GM12878 (cell line): ENCODE data around the gene RBBP8NL. TPM values are rescaled to one million over a fixed set of nuclear protein-coding genes. Genes with fewer than 3 reads are reported as not detected.

ENCODE experiments used
- ATAC-seq: fragments of 200-7000 bp; cut with Tn5 transposase; 3 replicates; pipeline ENCODE4 v1.9.1; 2020; ENCODE audit warnings: mild to moderate bottlenecking, moderate library complexity
- BruUV-seq: library from RNA; stranded (reverse); fragments of 400-500 nt; replicated peaks from 2 replicates; lab custom pipeline; 2021; lab: Mats Ljungman, UMichigan
- CTCF ChIA-PET: fragments of 300-600 bp; sonication (Branson Sonifier 250); formaldehyde crosslinking; extraction: SDS; loops from one replicate; lab custom pipeline; 2021; ENCODE audit warnings: inconsistent platforms; lab: Yijun Ruan, JAX
- POLR2A ChIA-PET: fragments of 350-600 bp; formaldehyde crosslinking; extraction: SDS; loops from one replicate; lab custom pipeline; 2021; ENCODE audit warnings: inconsistent platforms; lab: Charles Lee
- RAD21 ChIA-PET: fragments of 300-600 bp; sonication (Branson Sonifier 250); formaldehyde crosslinking; loops from one replicate; lab custom pipeline; 2023; ENCODE audit warnings: antibody characterized with exemption; ENCODE audit not compliant: unreplicated experiment; lab: Charles Lee
- SMC1A ChIA-PET: fragments of 300-600 bp; sonication (Branson Sonifier 250); formaldehyde crosslinking; loops from one replicate; lab custom pipeline; 2023; ENCODE audit not compliant: unreplicated experiment, uncharacterized antibody; lab: Charles Lee
- DNase-seq: peaks from one replicate; pipeline ENCODE4 v3.0.0-alpha.2; 2011; ENCODE audit warnings: low read depth, low spot score
- FAIRE-seq: peaks from 3 replicates; lab custom pipeline; 2011; peaks lifted over from hg19 to GRCh38; lab: Jason Lieb, UNC
- H2AFZ ChIP-seq: 2 replicates; pipeline ENCODE4 v1.6.0; 2011; ENCODE audit warnings: low read depth, low read length, control low read depth; ENCODE audit not compliant: control insufficient read depth
- H3K27ac ChIP-seq: 2 replicates; pipeline ENCODE4 v1.5.1; 2011; ENCODE audit warnings: control low read depth; ENCODE audit not compliant: control insufficient read depth, insufficient read depth
- H3K27me3 ChIP-seq, 2 experiments: replicated peaks in 1 of 2; 2 replicates each; pipeline versions ENCODE4 v1.6.0 to v1.6.1; 2011; ENCODE audit warnings: low read length in 1 of 2; ENCODE audit not compliant: control insufficient read depth in 2 of 2, insufficient read depth in 2 of 2
- H3K36me3 ChIP-seq, 2 experiments: 2 replicates each; pipeline ENCODE4 v1.5.1; 2011; ENCODE audit warnings: low read length in 1 of 2; ENCODE audit not compliant: control insufficient read depth in 2 of 2, insufficient read depth in 2 of 2
- H3K4me1 ChIP-seq: 2 replicates; pipeline ENCODE4 v1.6.1; 2011; ENCODE audit warnings: mild to moderate bottlenecking, low read length, moderate library complexity, mixed read lengths; ENCODE audit not compliant: control insufficient read depth, insufficient read depth
- H3K4me2 ChIP-seq: 2 replicates; pipeline ENCODE4 v1.6.0; 2011; ENCODE audit warnings: control low read depth; ENCODE audit not compliant: control insufficient read depth, insufficient read depth
- H3K4me3 ChIP-seq: fragments of 200-600 bp; sonication (generic); 2 replicates; pipeline ENCODE4 v1.5.1; 2016
- H3K79me2 ChIP-seq: 2 replicates; pipeline ENCODE4 v1.6.0; 2011; ENCODE audit warnings: low read length; ENCODE audit not compliant: control insufficient read depth, insufficient read depth
- H3K9ac ChIP-seq: 2 replicates; pipeline ENCODE4 v1.8.0; 2011; ENCODE audit warnings: low read length, control low read depth, mixed read lengths; ENCODE audit not compliant: control insufficient read depth, insufficient read depth
- H3K9me3 ChIP-seq: replicated peaks from 3 replicates; pipeline ENCODE4 v1.5.1; 2011; ENCODE audit warnings: mild to moderate bottlenecking, low read length; ENCODE audit not compliant: control insufficient read depth, insufficient read depth
- H4K20me1 ChIP-seq: 2 replicates; pipeline ENCODE4 v1.6.0; 2011; ENCODE audit not compliant: control insufficient read depth, insufficient read depth
- EED ChIP-seq: sonication (generic); IDR thresholded peaks from 2 replicates; pipeline ENCODE4 v1.6.1; 2016; ENCODE audit warnings: antibody characterized with exemption, low read depth
- HDGF ChIP-seq: fragments of 450-650 bp; IDR thresholded peaks from 2 replicates; pipeline ENCODE4 v1.6.1; 2016; ENCODE audit warnings: antibody characterized with exemption
- PML ChIP-seq: IDR thresholded peaks from 2 replicates; pipeline ENCODE4 v1.6.1; 2012; ENCODE audit warnings: low read length, inconsistent platforms
- PRDM15 ChIP-seq: fragments of 450-650 bp; formaldehyde crosslinking; IDR thresholded peaks from 2 replicates; pipeline ENCODE4 v1.4.0; 2020; ENCODE audit warnings: mild to moderate bottlenecking, moderate library complexity
- RUNX3 ChIP-seq: IDR thresholded peaks from 2 replicates; pipeline ENCODE4 v1.6.1; 2012; ENCODE audit warnings: low read length, inconsistent platforms
- SREBF1 ChIP-seq: IDR thresholded peaks from 2 replicates; pipeline ENCODE4 v1.6.1; 2012; ENCODE audit warnings: mild to moderate bottlenecking, low read length
- SUZ12 ChIP-seq: fragments of 200-600 bp; sonication (generic); IDR thresholded peaks from one replicate; pipeline ENCODE4 v1.6.1; 2018; ENCODE audit warnings: antibody characterized with exemption, mild to moderate bottlenecking; ENCODE audit not compliant: unreplicated experiment
- WRNIP1 ChIP-seq: IDR thresholded peaks from 2 replicates; pipeline ENCODE4 v1.6.1; 2011; ENCODE audit warnings: low read depth, low read length, improper control_type of control experiment, borderline replicate concordance
- ZBTB33 ChIP-seq: fragments of 450-650 bp; IDR thresholded peaks from 2 replicates; pipeline ENCODE4 v1.6.1; 2017; ENCODE audit warnings: mild to moderate bottlenecking
- WGBS: methylation state at CpG from one replicate; pipeline ENCODE4 v1.1.6; 2016; ENCODE audit warnings: low lambda C conversion rate; ENCODE audit not compliant: insufficient replicate concordance, insufficient coverage; ENCODE audit errors: missing lambda C conversion rate; 5-methylcytosine and 5-hydroxymethylcytosine counted together
- in situ Hi-C: fragments of 300-500 bp; cut with MboI; formaldehyde crosslinking; loops from 9 replicates; pipeline ENCODE4 v1.14.3; 2018; ENCODE audit warnings: mixed read lengths
- intact Hi-C: fragments of 100-400 bp; cut with micrococcal nuclease; formaldehyde crosslinking; loops from one replicate; pipeline ENCODE4 v1.14.2; 2022; ENCODE audit not compliant: unreplicated experiment
- polyA plus RNA-seq, 11 experiments: library from polyadenylated mRNA; depleted of rRNA in 4 of 11; unstranded in 6 of 11; stranded (reverse) in 5 of 11; fragments of >200 nt; fragmentation: Nextera tagmentation in 4 of 11; fragmentation: Illumina TruSeq in 1 of 11; extraction: Ambion mirVana in 4 of 11; extraction: Trizol in 1 of 11; gene quantifications; 1 replicate in 1 of 11; 2 replicates in 10 of 11; pipeline versions ENCODE4 v1.2.1 to v1.2.3, GENCODE V29; 2011 to 2016; ENCODE audit warnings: inconsistent platforms in 2 of 11, missing spikeins in 2 of 11, low read depth in 1 of 11
- total RNA-seq, 4 experiments: library from RNA; depleted of rRNA in 3 of 4; stranded (reverse); fragments of >200 nt in 3 of 4; fragmentation: Illumina TruSeq in 1 of 4; extraction: Trizol in 1 of 4; gene quantifications; 2 replicates each; pipeline versions ENCODE4 v1.2.1 to v1.2.3, GENCODE V29; 2013 to 2021
- TF ChIP-seq, protein P1 (sequence below): fragments of 450-650 bp; IDR thresholded peaks from 2 replicates; pipeline ENCODE4 v1.6.1; 2017; ENCODE audit warnings: borderline replicate concordance

The RBBP8NL gene
- total and polyA plus RNA-seq, 10 of the 15 experiments (the other 5 are each of a cell fraction or from before 2014, with no cell fraction given): not detected

- FAIRE-seq: no peak
- no TSS peak for BruUV-seq
- RAD21 ChIA-PET: no interaction called here
- Histone ChIP-seq H3K27me3 (no peaks in the 10 kb centered on the region), H3K9ac (no peak overlapping the region), H3K9me3 (no peaks in the 10 kb centered on the region), H3K4me2 (0 out of 2 replicates have a peak overlapping the region, but pooled peaks have one; percentile 7), H3K79me2 (peaks cover 14% of the 10 kb centered on the region), H3K27ac (no peak overlapping the region), H3K4me3 (no peak overlapping the region), H4K20me1 (no peaks in the 10 kb centered on the region; the same call in 1 of the 2 replicates), H3K36me3 (peaks cover 0 to 5% of the 10 kb centered on the region in 2 experiments; a peak in 2 of 4 replicates), H3K4me1 (peaks cover 9% of the 10 kb centered on the region), H2AFZ (no peak overlapping the region)
- DNase-seq: no peak
- SMC1A ChIA-PET: interaction anchor here (0.6 kb wide), 1 partner anchor 12 kb away, joined by 3 read pairs; no protein-coding TSS in a partner anchor
- CTCF ChIA-PET: no interaction called here
- POLR2A ChIA-PET: no interaction called here
- WGBS: 85% methylated on average over 9 of the region's 9 CpGs
- ATAC-seq: no peak
- in situ Hi-C loops: no loop called here
- no peak for TF ChIP-seq SREBF1
- intact Hi-C loops: no loop called here
Observed at GRCh38 chr20:62404112-62404665, 23.1 kb downstream of the RBBP8NL start.

GRCh38 chr20:62403331-62403730 is 24.0 kb downstream of the RBBP8NL start:
- WGBS: 96% methylated on average over 13 of the region's 13 CpGs
- no peak for DNase-seq
- peaks cover 0 to 5% of the 10 kb centered on the region in 2 experiments; a peak in 2 of 4 replicates for H3K36me3 ChIP-seq
- ChIA-PET SMC1A (no interaction called here), RAD21 (no interaction called here), CTCF (no interaction called here), POLR2A (no interaction called here)
- no peaks in the 10 kb centered on the region; the same call in 1 of the 2 replicates for H4K20me1 ChIP-seq
- no peak overlapping the region for H2AFZ ChIP-seq
- H3K4me3 ChIP-seq: no peak overlapping the region
- in situ Hi-C loops: no loop called here
- no peaks in the 10 kb centered on the region; the same call in 2 of the 3 replicates for H3K9me3 ChIP-seq
- no peaks in the 10 kb centered on the region for H3K27me3 ChIP-seq
- no peak overlapping the region for H3K9ac ChIP-seq
- H3K27ac ChIP-seq: no peak overlapping the region
- no peak for ATAC-seq
- no peak overlapping the region for H3K4me2 ChIP-seq
- peaks cover 9% of the 10 kb centered on the region for H3K4me1 ChIP-seq
- intact Hi-C loops: no loop called here
- BruUV-seq: no TSS peak
- H3K79me2 ChIP-seq: peaks cover 14% of the 10 kb centered on the region
- no peak for FAIRE-seq
- TF ChIP-seq, protein P1, sequence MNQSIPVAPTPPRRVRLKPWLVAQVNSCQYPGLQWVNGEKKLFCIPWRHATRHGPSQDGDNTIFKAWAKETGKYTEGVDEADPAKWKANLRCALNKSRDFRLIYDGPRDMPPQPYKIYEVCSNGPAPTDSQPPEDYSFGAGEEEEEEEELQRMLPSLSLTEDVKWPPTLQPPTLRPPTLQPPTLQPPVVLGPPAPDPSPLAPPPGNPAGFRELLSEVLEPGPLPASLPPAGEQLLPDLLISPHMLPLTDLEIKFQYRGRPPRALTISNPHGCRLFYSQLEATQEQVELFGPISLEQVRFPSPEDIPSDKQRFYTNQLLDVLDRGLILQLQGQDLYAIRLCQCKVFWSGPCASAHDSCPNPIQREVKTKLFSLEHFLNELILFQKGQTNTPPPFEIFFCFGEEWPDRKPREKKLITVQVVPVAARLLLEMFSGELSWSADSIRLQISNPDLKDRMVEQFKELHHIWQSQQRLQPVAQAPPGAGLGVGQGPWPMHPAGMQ: no peak
- TF ChIP-seq EED (no peak), PRDM15 (CRISPR knock-in tag) (no peak), PML (no peak), WRNIP1 (no peak), SUZ12 (no peak), ZBTB33 (no peak), HDGF (no peak), RUNX3 (no peak)
